Epithelial cell of prostate (primary cell): Measurements from ENCODE around the gene FKRP.
"Not testable (repeated sequence)": the region's sequence is repeated elsewhere in the genome, so short reads cannot be mapped to it uniquely, and the experiment has no call there.

Experiments used
- DNase-seq: peaks from one replicate; pipeline ENCODE4 v3.0.0-alpha.2; 2011; ENCODE audit warnings: low read depth, low spot score
- H3K27ac ChIP-seq: fragments of 450-650 bp; 2 replicates; pipeline ENCODE4 v1.5.1; 2017; ENCODE audit warnings: mild to moderate bottlenecking

Gene FKRP, protein sequence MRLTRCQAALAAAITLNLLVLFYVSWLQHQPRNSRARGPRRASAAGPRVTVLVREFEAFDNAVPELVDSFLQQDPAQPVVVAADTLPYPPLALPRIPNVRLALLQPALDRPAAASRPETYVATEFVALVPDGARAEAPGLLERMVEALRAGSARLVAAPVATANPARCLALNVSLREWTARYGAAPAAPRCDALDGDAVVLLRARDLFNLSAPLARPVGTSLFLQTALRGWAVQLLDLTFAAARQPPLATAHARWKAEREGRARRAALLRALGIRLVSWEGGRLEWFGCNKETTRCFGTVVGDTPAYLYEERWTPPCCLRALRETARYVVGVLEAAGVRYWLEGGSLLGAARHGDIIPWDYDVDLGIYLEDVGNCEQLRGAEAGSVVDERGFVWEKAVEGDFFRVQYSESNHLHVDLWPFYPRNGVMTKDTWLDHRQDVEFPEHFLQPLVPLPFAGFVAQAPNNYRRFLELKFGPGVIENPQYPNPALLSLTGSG

DNA sequence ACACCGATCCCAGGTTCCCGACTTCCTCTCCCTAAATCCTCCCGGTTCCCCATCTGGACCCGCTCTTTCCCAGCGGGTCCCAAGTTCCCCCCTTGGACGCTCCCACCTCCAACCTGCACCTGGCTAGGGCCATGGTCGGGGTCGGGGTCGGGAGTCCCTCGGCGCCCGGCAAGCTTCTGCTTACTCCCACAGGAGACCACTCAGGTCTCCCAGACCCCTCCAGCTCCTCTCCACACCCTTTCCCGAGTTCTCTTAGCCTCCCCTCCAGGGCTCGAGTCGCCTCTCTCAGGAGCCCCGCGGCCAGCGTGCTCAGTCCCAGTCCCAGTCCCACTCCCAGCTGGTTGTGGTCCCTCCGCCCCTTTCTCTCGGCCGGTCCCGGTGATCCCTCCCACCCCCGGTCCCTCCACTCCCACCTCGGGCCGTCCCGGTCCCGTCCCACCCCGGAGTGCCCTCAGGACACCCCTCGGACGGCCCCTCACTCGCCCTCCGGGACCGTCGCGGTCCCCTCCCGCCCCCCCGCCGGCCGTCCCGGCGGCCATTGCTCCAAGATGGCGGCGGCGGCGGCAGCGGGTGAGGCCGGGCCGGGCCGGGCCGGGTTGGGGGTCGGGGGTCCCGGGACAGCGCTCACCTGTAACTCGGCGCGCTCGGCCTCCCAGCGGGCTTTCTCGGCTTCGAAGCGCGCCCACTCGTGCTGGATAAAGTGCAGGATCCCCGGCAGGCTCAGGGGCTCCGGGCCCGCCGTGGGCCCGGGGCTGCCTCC, at the start of gene FKRP:
TSS of gene FKRP (plus strand) at position 537 of the 760 bp plus-strand sequence. CDS start 9,394 bp downstream, outside the sequence.
- DNase-seq = no peak

DNA sequence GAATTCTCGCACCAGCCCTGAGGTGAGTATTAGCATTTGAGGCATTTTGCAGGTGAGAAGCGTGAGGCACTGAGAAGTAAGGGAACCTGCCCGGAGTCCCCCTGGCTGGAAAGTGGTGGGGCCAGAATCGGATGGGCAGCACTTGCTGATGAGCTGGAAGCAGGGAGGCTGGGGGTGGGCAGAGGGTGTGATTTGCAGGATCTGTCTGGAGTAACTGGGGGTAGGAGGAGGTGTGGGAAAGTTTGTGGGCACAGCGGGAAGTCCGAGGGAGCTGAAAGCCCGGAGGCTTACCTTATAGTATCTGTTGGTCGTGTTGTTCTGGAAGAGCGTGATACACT, 49.0 kb upstream of the FKRP start:
- no peak overlapping the region for H3K27ac ChIP-seq
- DNase-seq = no peak

More for the DNA sequence above, at the start of gene FKRP:
- H3K27ac ChIP-seq = peak within 1 kb of the TSS; percentile 45

DNA sequence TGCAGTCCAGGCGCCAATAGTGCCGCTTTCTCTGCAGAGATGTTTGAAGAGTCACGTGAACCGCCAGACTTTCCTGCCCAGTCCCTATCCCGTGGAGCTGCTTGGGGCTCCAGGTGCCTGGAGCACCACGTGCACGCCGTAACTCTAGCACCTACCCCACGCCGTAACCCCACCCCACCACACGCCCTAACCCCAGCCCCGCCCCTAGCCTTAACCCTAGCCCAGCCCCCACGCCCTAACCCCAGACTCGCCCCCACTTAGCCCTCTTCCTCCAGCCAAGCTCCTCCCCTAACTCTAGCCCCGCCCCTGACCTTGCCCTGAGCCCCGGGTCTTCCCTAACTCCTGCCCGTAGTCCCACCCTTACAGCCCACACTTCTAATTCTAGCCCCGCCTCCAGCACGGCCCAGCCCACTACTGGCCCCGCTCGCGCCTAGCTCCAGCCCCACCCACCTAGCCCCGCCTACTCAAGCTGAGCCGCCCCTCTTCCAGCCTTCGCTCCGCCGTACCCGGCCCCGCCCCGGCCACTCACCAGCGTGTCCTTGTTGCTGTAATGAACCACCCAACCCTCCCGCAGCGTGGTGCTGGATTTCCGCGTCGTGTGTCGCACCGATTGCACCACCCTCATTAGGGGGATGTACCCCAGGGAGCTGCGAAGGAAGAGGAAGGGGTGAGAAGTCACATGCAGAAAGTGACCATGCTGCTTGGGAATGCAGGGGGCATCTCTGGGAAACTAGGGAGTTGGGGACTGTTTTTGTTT, 48.5 kb upstream of the FKRP start:
- DNase-seq = no peak
- H3K27ac ChIP-seq = no peak overlapping the region

DNA sequence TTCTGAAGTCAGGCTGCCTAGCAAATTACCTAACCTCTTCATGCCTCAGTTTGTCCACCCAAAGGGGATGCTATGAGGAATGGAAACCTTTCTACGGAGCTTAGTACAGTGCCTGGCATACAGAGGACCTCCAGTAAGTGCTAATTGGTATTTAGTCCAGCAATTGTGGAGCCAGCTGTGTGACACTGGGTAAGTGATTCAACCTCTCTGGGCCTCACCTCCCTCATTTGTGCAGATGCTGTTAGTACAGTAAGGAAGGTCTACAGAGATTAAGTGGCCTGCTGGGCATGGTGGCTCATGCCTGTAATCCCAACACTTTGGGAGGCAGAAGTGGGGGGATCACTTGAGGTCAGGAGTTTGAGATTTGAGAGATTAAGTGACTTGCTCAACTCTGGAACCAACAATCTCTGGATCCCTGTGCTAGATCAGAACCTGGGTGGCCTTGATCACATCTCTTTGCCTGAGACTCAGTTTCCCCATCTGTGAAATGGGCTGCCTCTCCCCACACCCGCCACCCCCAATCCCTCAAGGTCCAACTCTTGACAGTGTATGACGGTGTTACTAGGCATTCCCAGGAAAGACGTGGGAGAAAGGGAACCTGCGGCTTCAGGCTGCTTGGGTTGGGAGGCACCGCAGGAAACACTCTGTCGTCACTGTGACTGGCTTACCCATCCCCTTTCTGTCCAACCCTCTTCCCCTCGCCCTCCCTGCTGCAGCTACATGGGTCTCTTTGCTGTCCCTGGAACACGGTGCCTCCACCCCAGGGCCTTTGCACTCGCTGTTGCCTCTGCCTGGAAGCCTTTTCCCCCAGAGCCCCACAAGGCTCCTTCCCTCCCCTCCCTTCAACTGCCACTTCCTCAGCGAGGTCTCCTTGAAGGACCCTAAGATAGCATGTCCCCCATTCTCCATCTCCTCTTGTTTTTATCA, 47.2 kb upstream of the FKRP start:
- no peak for DNase-seq
- no peak overlapping the region for H3K27ac ChIP-seq

DNA sequence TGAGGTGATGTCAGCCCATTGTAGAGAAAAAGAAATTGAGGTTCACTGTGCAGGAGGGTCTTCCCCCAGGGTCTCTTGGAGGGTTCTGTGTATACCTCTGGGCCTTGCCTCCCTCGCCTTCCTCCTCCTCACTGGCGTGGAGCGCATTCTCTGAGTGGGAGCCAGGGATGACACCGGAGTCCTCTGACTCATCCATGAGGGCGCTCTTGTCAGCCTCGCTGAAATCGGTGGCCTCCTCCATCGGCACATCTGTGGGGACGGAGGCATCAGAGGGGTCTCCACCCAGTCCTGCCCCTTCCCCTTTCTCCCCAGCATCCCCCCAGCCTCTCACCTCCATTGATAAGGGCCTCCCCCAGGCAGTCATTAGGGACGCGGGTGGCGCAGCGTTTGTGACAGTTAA, 45.2 kb upstream of the FKRP start:
- no peak for DNase-seq
- no peak overlapping the region for H3K27ac ChIP-seq

DNA sequence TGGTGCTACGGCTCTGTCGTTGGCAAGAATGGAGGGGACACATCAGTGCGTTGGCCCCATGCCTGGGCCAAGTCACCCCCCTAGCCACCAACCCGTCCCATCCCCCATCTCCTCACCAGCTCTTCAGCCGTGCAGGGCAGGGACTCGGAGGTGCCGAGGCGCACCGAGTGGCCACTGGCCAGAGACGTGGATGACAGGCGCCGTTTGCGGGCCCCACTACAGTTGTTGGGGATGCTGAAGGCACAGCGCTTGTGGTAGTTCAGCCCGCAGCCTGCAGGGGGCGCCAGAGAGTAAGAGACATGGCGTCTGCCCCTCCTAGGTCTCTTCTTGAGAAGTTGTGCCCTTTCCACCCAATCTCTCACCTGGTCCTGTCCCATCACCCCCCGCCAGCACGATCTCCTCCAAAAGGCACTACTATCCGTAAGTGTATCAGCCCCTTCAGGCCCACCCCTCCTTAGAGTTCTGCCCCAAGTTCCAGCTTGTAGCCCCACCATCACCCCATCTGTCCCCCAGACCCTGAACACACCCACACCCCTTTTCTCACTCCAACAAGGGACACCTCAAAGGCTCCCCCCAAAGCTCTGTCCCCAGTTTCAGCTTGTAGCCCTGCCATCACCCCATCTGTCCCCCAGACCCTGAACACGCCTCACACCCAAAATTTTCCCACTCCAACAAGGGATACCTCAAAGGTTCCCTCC, 41.3 kb upstream of the FKRP start:
- no peak for DNase-seq
- H3K27ac ChIP-seq = no peak overlapping the region

DNA sequence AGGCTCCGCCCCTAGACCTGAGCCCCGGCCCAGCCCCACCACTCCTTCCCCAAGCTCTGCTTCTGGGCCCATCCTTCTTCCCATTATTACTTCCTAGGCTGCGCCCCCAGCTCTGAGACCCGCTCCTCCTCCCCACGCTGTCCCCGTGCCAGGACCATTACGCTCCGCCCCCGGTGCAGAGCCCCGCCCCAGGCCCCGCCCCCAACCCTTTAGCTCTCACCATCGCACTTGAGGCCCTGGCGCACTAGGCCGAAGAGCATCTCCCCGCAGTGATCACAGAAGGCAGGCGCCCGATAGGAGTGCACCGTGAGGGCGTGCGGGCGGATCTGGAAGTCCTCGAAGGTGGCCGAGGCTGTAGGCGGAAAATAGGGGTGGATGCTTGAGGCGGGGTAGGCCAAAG, 35.2 kb upstream of the FKRP start:
- H3K27ac ChIP-seq = no peak overlapping the region
- no peak for DNase-seq

DNA sequence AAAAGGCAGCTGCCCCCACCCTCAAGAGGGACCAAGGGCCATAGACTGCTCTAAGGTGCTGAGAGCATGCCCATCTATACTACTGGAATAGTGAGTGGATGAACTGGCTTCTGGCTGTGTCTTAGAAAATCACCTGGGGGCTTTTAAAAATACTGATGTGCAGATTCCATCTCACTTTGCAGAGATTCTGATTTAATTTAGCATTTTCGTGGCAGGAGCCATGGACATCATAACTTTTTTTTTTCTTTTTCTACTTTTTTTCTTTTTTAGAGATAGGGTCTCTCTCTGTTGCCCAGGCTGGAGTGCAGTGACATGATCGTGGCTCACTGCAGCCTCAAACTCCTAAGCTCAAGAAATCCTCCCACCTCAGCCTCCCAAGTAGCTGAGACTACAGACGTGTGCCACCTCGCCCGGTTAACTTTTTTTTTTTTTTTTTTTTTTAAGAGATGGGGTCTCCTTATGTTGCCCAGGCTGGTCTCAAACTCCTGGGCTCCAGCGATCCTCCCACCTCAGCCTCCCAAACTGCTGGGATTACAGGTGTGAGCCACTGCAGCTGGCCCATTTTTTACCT, 33.0 kb upstream of the FKRP start:
- not testable (repeated sequence) for H3K27ac ChIP-seq, DNase-seq

DNA sequence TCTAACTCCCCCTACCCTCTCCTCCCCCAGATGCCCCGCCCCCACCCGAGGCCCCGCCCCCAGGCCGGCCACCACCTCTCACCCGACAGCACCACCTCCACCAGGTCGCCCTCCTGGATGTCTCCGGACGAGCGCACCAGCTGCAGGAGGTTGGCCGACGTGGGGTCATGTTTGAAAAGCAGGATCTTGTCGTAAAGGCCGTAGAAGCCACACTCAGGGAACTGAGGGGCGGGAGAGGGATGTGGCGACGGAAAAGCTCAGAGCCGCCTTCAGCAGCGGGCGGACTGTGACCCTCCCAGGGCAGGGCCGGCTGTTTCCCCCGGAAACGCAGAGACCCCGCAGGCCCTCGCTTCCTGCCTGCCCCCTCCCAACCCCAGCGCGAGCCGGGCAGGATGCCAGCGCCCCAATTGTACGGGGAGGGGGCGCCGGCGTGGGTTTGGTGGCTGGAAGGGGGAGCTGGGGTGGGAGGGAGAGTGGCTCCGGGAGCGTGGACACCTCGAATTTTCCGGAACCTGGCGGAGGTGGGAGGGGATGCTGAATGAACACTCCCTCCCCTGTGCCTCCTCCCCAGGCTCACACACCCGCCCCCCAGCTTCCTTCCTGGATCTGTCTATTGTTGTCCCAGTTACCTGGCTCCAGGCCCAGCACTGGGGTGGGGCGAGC, 31.9 kb upstream of the FKRP start:
- DNase-seq = peak; percentile 53
- H3K27ac ChIP-seq = peak overlapping the region; percentile 88

DNA sequence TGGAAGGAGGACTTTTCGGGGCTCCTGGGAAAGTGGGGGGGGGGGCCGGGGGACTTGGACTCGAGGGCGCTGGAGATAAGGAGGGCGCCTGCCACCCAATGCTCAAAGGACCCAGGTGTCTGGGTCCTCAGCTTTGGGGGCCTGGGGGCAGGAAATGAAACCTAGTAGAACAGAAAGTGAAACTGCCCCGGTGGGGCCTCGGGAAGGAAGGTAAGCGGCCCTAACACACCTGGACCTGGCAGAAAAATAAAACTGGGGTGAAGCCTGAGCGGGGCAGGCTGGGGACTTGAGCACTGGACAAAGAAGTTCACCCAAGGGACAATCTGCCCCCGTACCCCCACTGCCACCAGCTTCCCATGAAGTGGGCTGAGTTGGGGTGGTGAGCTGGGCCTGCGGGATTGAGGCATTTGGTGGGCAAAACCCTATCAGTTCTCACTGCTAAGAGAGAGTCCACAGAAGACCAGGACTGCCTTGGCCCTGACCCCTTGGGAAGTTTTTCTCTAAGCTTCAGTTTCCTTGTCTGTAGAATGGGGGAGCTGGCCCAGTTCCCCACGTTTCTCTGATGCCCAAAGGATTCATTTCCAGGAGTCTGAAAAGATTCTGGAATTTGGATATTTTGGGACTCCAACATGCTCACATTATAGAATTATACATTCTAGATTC, 31.3 kb upstream of the FKRP start:
- H3K27ac ChIP-seq = peak overlapping the region; percentile 88

DNA sequence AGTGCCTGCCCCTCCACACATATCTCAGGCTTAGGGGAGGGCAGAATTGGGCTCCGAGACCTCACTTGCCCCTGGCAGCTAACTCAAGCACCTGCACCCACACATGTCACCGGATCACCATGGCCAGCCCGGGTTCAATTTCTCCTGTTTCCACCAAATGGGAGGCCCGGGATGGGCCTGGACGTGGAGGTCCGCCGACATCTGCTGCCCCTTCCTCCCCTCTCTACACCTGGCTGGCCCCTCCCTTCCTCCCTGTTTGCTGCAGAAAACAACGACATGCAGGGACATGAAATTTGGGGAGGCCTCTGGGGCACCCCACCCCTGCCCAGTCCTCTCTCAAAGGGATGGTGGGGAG, 30.3 kb upstream of the FKRP start:
- no peak for DNase-seq
- peak overlapping the region; percentile 88 for H3K27ac ChIP-seq

More for the DNA sequence above, 31.3 kb upstream of the FKRP start:
- DNase-seq = no peak

DNA sequence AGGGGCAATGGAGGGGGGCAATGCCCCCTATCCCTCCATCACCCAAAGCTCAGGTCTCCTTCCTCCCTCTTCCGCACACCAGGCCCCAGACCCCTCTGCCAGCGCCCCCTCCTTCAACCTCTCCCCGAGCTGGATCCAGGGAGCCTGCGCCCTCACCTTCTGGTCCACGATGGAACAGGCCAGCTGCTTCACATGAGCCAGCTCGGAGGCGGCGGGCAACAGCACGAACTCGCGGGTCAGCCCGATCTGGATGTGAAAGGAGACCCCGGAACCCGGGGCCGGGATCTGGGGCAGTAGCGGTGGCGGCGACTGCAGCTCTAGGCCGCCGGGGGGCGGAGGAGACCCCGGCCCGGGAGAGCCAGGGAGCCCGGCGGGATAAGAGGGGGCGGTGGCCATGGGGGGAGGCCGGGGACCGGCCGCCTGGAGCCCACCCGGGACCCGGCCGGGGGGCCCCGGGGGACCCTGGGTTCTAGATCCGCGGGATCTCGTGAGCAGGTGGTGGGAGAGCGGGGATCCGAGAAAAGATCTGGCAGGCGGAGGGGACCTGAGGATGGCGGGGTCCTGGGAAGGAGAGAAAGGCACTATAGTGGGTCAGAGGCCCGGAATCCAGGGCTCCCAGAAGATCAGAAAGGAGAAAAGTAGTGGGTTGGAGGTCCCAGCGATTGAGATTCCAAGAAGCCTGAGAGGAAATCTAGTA, 29.7 kb upstream of the FKRP start:
- no peak for DNase-seq
- H3K27ac ChIP-seq = peak overlapping the region; percentile 88

DNA sequence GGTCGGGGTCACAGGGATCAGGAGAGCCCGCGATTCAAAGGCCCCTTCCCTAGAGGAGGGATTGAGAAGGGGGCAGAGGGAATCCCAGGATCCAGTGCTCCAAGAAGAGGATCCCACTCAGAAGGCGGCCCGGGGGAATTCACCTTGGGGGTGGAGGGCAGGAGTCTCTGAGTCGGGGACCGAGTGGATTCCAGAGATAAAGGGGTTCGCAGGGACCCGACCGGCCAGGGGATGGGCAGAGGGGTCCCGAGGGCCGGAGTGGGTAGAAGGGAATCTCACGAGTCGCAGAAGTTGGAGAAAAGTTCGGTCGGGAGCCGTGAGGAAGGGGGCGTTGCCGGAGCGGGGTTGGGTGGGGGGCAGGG, 29.2 kb upstream of the FKRP start:
- peak overlapping the region; percentile 88 for H3K27ac ChIP-seq
- no peak for DNase-seq

DNA sequence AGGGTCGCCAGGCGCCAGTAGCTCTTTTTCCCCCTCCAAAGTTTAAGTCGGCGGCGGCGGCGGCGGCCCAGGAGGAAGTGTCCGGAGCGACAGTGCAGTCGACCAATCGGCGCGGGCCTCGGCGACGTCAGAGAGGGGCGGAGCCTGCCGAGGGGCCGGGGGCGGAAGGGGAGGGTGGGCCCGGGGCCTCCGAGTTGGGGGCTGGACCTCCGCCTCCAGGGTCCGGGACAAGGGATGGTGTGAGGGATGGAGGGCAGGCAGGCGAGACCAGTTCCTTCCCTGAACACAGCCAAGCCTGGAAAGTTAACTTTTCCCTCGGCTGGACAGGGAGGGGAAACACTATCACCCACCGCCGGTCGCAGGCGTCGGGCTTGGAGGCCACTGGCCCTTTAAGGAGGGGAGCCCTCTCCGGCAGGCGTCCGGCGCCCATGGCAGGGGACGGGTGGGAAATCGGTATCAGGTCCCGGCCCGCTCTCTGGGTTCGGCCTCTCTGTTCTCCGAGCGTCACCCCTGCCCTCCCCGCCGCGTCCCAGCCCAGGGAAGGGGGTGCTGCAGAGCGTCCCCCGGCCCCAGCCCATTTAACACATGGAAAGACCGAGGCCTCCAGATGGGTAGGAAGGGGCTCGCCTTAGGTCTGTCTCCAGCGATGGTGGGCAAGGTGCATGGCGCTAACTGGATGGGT, 28.7 kb upstream of the FKRP start, which contains the start of gene PRKD2:
TSS of gene PRKD2 (minus strand) at position 81 of the 682 bp plus-strand sequence. CDS start 744 bp downstream, outside the sequence.
- peak within 1 kb of the TSS; percentile 88 for H3K27ac ChIP-seq
- no peak for DNase-seq

DNA sequence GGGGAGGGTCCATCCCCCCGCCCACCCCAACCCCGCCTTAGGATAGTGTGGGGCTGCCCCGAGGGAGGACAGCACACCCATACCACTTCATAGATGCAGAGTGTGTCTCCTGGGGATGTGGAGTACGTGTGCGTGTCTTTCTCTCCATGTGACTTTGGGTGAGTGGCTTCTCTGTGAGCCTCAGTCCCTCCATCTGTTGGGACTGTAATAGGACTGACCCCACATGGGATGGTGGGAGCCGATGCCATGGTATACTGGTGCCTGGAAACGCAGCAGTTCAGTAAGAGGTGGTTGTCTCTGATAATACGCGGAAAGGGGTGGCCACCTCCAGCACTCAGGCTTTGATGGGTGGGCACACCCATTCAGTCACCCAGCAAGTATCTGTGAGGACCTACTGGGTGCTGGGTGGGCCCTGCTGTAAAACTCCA, 28.1 kb upstream of the FKRP start:
- DNase-seq = no peak
- H3K27ac ChIP-seq = peak overlapping the region; percentile 88

DNA sequence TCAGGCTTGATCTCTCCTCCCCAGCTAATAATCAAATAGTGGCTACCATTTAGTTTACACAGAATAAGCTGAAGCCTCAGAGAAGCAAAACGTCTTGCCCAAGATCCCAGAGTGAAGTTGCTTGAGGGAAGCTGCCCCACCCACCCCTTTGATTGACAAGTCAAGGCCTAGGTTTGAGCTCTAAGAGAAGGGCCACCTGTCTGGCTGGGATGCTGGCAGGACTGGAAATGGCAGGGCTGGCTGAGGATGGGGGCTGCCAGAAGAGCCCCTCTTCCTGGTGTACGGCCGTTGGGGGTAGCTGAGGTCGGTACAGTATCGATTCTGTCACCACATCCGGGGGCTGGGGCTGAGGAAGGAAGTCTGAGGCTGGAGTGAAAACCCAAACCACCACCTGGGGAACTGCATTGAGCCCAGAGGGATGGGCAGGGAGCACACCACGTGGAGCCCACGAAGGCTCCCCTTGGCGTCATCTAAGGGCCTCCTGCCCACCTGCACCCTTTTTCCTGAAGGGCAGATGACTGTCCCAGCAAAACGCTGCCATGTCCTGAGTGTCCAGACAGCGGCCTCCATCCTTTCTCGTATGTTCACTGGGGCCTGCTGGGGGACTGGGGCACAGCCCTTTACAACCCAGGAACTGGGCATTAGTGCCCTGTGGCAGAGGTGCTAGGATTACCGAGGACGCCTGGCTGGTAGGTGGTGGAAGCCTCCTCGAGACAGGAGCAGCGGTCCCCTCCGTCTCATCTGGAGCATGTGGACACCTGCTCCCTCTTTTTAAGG, 27.5 kb upstream of the FKRP start:
- H3K27ac ChIP-seq = peak overlapping the region; percentile 88
- DNase-seq = no peak
